GM12872 (cell line): ENCODE data around the gene ZBTB46.

Experiments
- CTCF ChIP-seq: IDR thresholded peaks from 3 replicates; pipeline ENCODE4 v1.5.1; 2011; ENCODE audit warnings: low read depth, mild to moderate bottlenecking, low read length, moderate library complexity; ENCODE audit not compliant: insufficient read depth

Gene ZBTB46

GRCh38 chr20:63740627-63741353, 90.3 kb downstream of the ZBTB46 start:
- 0 out of 3 replicates have a peak, but pooled peaks have one; percentile 4 for TF ChIP-seq CTCF

- TF ChIP-seq CTCF = no peak
Observed at GRCh38 chr20:63740070-63740626, 90.9 kb downstream of the ZBTB46 start.

GRCh38 chr20:63739130-63740069, 91.7 kb downstream of the ZBTB46 start, which contains the start of gene SLC2A4RG:
Gene SLC2A4RG (plus strand): TSS chr20:63739776. CDS start chr20:63739913, 137 bp downstream.
- no peak for TF ChIP-seq CTCF

- no peak for TF ChIP-seq CTCF
Observed at GRCh38 chr20:63738687-63739129, 92.4 kb downstream of the ZBTB46 start.

- TF ChIP-seq CTCF = no peak
Observed at GRCh38 chr20:63737945-63738686, 92.9 kb downstream of the ZBTB46 start.

- no peak for TF ChIP-seq CTCF
Observed at GRCh38 chr20:63737695-63737944, 93.4 kb downstream of the ZBTB46 start.
